SJCRH30 (cell line): ENCODE results near the gene RUNX1. TPM values are rescaled to one million over a fixed set of nuclear protein-coding genes. Genes with fewer than 3 reads are reported as not detected.
A peak's percentile ranks its signal among the peaks of the same experiment; 100 is the strongest.

ENCODE experiments used
- DNase-seq, 2 experiments: peaks; one replicate each; pipeline ENCODE4 v3.0.0-alpha.2; 2015 to 2020
- H3K27ac ChIP-seq: fragments of 250-450 bp; sonication (Bioruptor Pico); 2 replicates; pipeline ENCODE4 v1.5.1; 2020; ENCODE audit warnings: mild to moderate bottlenecking, moderate library complexity
- H3K27me3 ChIP-seq: fragments of 250-450 bp; sonication (Bioruptor Pico); 2 replicates; pipeline ENCODE4 v1.5.1; 2020; ENCODE audit warnings: mild to moderate bottlenecking, moderate library complexity
- H3K36me3 ChIP-seq: fragments of 250-450 bp; sonication (Bioruptor Pico); 2 replicates; pipeline ENCODE4 v1.5.1; 2020; ENCODE audit warnings: mild to moderate bottlenecking, moderate library complexity
- H3K4me1 ChIP-seq: fragments of 250-450 bp; sonication (Bioruptor Pico); 2 replicates; pipeline ENCODE4 v1.5.1; 2020; ENCODE audit warnings: mild to moderate bottlenecking, moderate library complexity
- H3K4me3 ChIP-seq: fragments of 250-450 bp; sonication (Bioruptor Pico); 2 replicates; pipeline ENCODE4 v1.5.1; 2020; ENCODE audit warnings: mild to moderate bottlenecking, moderate library complexity
- H3K9me3 ChIP-seq: fragments of 250-450 bp; sonication (Bioruptor Pico); replicated peaks from 2 replicates; pipeline ENCODE4 v1.5.1; 2020; ENCODE audit warnings: mild to moderate bottlenecking, moderate library complexity
- total RNA-seq: library from RNA; depleted of rRNA; stranded (reverse); fragments of >200 nt; shearing (Covaris generic); gene quantifications from 2 replicates; pipeline ENCODE4 v1.2.3, GENCODE V29; 2014

RUNX1 gene
- total RNA-seq, 1 experiment from 2014 or later, result 23.7 TPM

DNA sequence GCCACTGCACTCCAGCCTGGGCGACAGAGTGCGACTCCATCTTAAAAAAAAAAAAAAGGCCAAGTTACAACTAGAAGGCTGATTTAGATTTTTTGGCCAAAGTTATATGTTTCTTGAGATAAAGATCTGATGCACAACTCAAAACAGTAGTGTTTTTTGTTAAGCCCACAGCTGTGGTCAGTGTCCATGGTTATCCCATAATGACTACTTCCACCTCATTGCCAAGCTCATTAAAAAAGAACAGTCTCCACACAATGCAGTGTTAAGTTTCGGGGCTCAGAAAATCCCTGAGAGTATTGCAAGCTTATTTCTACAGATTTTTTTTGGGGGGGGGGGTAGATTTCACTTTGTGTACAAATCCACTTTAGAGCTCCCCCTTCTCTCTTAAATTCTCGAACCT is 120.5 kb downstream of the RUNX1 start:
- Histone ChIP-seq H3K27ac (no peak overlapping the region), H3K27me3 (no peaks in the 10 kb centered on the region), H3K4me1 (peaks cover 7% of the 10 kb centered on the region), H3K36me3 (peaks cover 7% of the 10 kb centered on the region; the same call in 1 of the 2 replicates), H3K4me3 (no peak overlapping the region), H3K9me3 (no peaks in the 10 kb centered on the region)
- peak in 1 of 2 experiments; percentile 44 for DNase-seq

DNA sequence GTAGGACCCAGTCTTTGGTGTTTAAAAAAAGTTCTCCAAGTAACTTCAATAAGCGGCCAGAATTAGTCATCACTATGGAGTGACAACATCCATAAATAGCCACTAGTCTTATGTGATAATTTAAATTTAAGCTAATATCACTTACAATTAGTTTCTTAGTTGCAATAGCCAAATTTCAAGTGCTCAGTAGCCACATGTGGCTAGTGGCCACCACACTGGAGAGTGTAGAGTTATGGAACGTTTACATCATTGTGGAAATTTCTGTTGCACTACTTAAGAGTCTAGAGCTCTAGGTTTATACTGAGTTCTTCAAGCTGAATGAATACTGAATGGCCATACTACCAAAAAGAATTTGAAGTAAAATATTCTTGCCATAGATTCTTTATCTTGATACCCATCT is 121.1 kb downstream of the RUNX1 start:
- no peak for DNase-seq
- peaks cover 7% of the 10 kb centered on the region; the same call in 1 of the 2 replicates for H3K36me3 ChIP-seq
- no peak overlapping the region for H3K4me3 ChIP-seq
- peaks cover 7% of the 10 kb centered on the region for H3K4me1 ChIP-seq
- no peaks in the 10 kb centered on the region for H3K9me3 ChIP-seq
- no peak overlapping the region for H3K27ac ChIP-seq
- no peaks in the 10 kb centered on the region for H3K27me3 ChIP-seq

DNA sequence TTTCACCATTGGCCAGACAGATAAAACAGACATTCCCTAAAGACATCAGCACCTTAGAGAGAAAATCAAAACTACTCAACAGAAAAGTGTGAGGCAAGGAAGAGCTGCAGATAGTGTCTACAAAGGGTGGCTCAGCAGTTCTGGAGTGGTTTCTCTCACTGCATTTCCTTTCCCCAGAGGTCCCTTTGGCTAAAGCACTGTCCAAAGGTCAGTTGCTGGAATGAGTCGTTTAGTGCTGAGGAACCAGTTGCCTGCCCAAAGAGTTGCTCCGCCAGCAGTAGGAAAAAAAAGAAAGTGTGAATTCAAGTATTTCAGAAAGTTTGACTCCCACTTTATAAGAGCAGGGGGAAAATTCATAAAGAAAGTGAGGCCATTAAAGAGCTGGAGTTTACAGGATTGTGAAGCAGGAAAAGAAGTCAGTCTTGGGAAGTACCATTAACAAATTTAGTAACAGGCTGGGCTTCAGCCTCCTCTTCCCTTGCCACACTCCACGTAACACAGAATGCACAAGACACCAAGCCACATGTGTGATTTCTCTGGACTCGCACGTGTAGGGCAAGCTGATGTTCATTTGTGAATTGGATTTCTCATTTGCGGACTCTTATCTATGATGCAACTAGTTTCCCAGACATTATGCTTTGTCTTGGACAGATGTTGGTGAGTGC is 122.2 kb downstream of the RUNX1 start:
- Histone ChIP-seq H3K9me3 (no peaks in the 10 kb centered on the region), H3K4me3 (no peak overlapping the region), H3K36me3 (peaks cover 8% of the 10 kb centered on the region; the same call in 1 of the 2 replicates), H3K4me1 (peaks cover 7% of the 10 kb centered on the region), H3K27ac (no peak overlapping the region), H3K27me3 (no peaks in the 10 kb centered on the region)
- DNase-seq, result no peak

DNA sequence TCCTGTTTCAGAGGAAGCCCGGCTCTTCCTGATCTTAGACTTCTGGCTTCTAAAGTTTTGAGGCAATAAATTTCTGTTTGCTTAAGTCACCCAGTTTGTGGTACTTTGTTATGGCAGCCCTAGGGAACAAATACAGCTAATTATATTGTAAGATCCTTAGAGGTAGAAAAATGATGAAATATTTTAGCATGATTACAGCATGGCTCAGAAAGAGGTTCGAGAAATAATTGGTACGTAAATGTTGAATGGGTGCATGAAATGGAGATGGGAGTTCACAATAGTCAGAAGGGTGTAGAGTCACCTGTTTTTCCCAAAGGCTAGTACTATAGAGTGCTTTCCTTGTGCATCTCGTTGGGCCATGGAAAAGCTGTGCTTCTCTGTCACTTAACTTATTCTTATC is 123.5 kb downstream of the RUNX1 start:
- Histone ChIP-seq H3K4me3 (no peak overlapping the region), H3K27me3 (no peaks in the 10 kb centered on the region), H3K36me3 (peaks cover 9% of the 10 kb centered on the region; the same call in 1 of the 2 replicates), H3K4me1 (peaks cover 7% of the 10 kb centered on the region), H3K27ac (no peak overlapping the region), H3K9me3 (no peaks in the 10 kb centered on the region)
- DNase-seq, result no peak

DNA sequence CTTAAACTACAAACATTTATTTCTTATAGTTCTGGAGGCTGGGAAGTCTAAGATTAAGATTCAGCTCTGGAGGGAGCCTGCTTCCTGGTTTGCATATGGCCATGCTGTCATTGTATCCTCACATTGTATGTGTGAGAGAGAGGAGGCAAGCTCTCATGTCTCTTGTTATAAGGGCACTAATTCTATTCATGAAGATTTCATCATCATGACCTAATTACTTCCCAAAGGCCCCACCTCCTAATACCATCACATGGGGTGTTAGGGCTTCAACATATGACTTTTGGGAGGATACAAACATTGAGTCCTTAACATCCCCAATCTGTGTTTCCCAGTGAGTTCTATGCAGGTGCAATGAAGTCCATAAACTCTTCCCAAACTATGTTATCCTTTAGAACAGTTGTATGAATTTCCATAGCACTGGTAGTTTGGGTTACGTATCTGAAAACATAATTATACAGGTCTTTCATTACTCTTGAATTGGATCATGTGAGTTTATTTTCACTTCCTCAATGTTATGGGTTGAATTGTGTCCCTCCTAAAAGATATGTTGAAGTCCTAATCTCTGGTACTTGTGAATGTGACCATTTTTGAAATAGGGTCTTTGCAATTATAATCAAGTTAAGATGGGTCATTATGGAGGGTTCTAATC is 124.2 kb downstream of the RUNX1 start:
- H3K27ac ChIP-seq, result no peak overlapping the region
- H3K27me3 ChIP-seq, result no peaks in the 10 kb centered on the region
- no peak overlapping the region for H3K4me3 ChIP-seq
- no peaks in the 10 kb centered on the region for H3K9me3 ChIP-seq
- DNase-seq, result no peak
- peaks cover 9% of the 10 kb centered on the region; the same call in 1 of the 2 replicates for H3K36me3 ChIP-seq
- H3K4me1 ChIP-seq, result peaks cover 7% of the 10 kb centered on the region

DNA sequence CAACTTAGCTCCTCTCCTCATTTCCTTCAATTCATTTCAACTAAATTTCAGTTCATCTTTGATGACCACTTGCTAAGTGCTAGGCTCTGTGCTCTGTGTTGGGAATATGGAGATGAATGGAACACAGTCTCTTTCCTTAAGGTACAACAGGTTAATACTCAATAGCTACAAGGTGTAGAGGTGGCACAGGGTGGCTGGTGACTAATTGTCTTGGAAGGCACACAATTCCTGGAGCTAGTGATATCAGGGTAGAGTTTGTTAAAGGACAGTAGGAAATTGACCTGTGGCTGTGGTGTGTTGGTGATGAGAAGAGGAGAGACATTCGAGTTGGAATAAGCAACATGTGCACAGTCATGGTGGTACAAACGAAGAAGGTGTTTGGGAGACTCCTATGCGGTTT is 124.9 kb downstream of the RUNX1 start:
- DNase-seq, result no peak
- Histone ChIP-seq H3K27me3 (no peaks in the 10 kb centered on the region), H3K27ac (no peak overlapping the region), H3K4me3 (no peak overlapping the region), H3K36me3 (peaks cover 9% of the 10 kb centered on the region; the same call in 1 of the 2 replicates), H3K9me3 (no peaks in the 10 kb centered on the region), H3K4me1 (peaks cover 5% of the 10 kb centered on the region)

DNA sequence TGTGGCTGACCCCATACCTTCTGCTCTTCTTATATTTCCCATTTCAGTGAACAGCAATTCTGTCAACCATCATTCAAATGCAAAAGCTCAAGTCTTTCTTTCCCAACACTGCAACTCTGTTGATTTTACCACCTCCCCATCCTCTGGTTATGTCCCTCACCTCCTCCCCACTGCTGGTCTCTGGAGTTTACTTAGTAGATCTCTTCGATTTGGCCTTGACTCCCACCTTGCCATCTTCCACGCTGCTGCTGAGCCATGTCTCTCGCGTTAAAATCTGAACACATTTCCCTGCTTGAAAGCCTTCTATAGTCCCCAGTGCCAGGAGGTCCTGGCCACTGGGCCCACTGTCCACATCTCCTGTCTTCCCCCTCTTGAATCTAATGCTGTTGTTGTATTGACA is 125.5 kb downstream of the RUNX1 start:
- no peak overlapping the region for H3K27ac ChIP-seq
- H3K9me3 ChIP-seq, result no peaks in the 10 kb centered on the region
- H3K4me3 ChIP-seq, result no peak overlapping the region

DNA sequence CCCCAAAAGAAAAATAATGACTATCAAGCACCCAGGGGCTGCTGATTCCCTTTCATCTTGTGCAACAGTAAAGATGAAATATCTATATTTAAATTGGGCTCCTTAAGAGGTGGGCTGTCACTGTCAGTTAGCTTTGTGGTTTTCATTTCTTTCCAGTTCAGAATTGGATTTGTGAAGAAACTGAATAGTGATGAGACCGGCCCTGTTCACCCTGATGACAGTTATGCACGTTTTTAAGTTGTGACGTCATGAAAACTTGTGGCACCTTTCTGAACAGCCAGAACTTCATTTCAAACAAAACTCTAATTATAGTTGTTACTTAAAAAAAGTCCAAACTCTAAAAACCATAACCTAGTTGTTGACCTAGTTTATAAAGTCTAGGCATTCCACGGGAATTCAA is 125.9 kb downstream of the RUNX1 start:
- peaks cover 9% of the 10 kb centered on the region; the same call in 1 of the 2 replicates for H3K36me3 ChIP-seq
- no peak for DNase-seq
- H3K9me3 ChIP-seq, result no peaks in the 10 kb centered on the region
- H3K27ac ChIP-seq, result no peak overlapping the region
- H3K4me3 ChIP-seq, result no peak overlapping the region
- H3K4me1 ChIP-seq, result no peaks in the 10 kb centered on the region
- H3K27me3 ChIP-seq, result no peaks in the 10 kb centered on the region

More for the DNA sequence above, 125.5 kb downstream of the RUNX1 start:
- Histone ChIP-seq H3K4me1 (no peaks in the 10 kb centered on the region; the same call in 1 of the 2 replicates), H3K36me3 (peaks cover 9% of the 10 kb centered on the region; the same call in 1 of the 2 replicates), H3K27me3 (no peaks in the 10 kb centered on the region)
- DNase-seq, result no peak

DNA sequence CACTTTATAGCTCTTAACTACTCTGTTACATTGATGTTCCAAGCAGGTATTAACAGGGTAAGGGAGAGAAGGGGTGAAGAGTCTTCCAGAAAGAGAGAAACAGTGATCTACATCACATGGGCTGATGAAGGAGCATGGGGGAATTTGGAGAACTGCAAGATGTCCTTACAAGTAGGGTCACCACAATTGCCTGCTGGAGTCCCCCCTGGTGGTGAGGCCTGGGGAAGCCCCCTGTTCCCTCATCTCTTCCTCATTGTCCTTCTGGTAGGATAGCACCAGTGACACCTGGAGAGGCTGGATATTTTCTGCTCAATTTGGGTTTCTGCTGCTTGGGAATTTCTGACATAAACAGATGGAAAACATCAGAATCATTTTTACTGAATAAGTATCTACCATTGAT is 126.6 kb downstream of the RUNX1 start:
- DNase-seq, result no peak
- Histone ChIP-seq H3K36me3 (peaks cover 9% of the 10 kb centered on the region; the same call in 1 of the 2 replicates), H3K4me1 (no peaks in the 10 kb centered on the region), H3K27me3 (no peaks in the 10 kb centered on the region), H3K27ac (no peak overlapping the region), H3K9me3 (no peaks in the 10 kb centered on the region), H3K4me3 (no peak overlapping the region)

DNA sequence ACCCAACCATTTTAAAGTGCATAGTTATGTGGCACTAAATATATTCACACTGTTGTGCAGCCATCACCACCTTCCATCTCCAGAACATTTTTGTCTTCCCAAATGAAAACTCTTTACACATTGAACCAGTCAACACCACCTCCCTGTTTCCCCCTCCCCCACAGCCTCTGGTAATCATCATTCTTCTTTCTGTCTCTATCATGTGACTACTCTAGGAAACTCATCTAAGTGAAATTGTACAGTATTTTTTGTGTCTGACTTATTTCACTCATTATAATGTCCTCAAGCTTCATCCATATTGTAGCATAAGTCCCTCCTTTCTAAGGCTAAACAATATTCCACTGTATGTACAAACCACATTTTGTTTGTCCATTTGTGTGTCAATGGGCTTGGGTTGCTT is 128.0 kb downstream of the RUNX1 start:
- Histone ChIP-seq H3K9me3 (no peaks in the 10 kb centered on the region), H3K36me3 (peaks cover 9% of the 10 kb centered on the region; the same call in 1 of the 2 replicates), H3K27ac (no peak overlapping the region), H3K4me3 (no peak overlapping the region), H3K4me1 (no peaks in the 10 kb centered on the region), H3K27me3 (no peaks in the 10 kb centered on the region)
- no peak for DNase-seq

DNA sequence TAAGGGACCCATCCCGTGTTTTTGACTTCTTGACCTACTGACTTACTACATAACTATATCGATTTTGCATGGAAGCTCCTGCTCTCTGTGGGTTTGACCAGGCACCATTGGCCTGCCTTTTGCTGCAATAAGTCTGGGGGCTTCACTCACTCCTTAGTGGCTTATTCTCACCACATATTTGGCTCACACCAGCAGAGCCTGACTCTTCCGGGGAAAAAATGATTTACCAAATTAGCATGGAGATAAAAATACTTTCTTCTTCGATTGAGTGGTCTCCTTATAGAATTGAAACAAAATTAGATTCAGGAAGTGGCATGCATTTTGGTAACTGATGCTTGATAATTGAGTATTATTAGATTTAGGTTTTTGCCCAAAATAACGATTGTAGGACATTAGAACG is 129.7 kb downstream of the RUNX1 start:
- Histone ChIP-seq H3K36me3 (peaks cover 10% of the 10 kb centered on the region), H3K27me3 (no peaks in the 10 kb centered on the region), H3K27ac (no peak overlapping the region), H3K9me3 (no peaks in the 10 kb centered on the region), H3K4me1 (no peaks in the 10 kb centered on the region), H3K4me3 (no peak overlapping the region)
- no peak for DNase-seq

DNA sequence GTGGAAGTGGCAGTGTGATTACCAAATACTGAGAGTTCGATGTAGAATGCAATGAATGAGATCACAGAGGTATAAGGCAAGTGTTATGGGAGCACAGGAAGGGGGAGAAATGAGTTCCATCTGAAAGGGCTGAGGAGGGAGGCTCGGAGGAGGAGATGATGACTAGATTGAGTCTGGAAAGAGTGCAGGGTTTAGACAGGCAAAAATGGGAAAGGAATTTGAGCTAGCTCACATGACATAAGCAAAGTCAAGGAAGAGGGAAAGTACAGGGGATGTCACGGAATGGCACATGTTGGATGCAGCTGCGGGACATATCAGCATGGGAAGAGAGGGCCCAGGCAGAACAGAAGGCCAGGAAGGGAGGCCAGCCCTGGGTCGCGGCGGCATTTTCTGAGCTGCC is 132.7 kb downstream of the RUNX1 start:
- no peaks in the 10 kb centered on the region for H3K4me1 ChIP-seq
- H3K9me3 ChIP-seq, result no peaks in the 10 kb centered on the region
- H3K36me3 ChIP-seq, result peaks cover 8% of the 10 kb centered on the region; the same call in 1 of the 2 replicates
- DNase-seq, result no peak
- no peak overlapping the region for H3K27ac ChIP-seq
- no peaks in the 10 kb centered on the region for H3K27me3 ChIP-seq
- no peak overlapping the region for H3K4me3 ChIP-seq

DNA sequence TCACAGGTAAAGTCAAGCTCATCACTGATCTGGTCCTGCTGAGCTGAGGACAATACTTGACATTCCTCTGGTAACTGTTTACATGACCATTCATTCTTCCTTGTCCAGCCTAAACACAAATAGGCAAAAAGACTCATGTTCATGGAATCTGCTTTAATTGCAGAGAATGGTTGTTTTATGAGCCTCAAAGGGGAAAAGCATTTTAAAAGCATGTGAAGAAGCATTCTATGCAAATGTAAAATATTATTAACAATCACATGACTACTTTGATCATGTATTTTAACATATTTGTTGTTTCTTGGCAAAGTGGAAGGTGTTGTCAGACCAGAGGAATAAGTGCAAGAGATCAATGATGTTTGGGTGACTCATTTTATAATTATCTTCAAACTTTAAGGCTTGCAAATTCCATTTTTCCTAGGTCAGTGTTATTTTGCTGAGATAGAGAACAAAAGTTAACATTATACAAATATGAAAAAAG is 133.7 kb downstream of the RUNX1 start:
- Histone ChIP-seq H3K4me1 (no peaks in the 10 kb centered on the region), H3K36me3 (peaks cover 8% of the 10 kb centered on the region; the same call in 1 of the 2 replicates), H3K27me3 (no peaks in the 10 kb centered on the region), H3K4me3 (no peak overlapping the region), H3K9me3 (no peaks in the 10 kb centered on the region), H3K27ac (no peak overlapping the region)
- DNase-seq, result no peak

DNA sequence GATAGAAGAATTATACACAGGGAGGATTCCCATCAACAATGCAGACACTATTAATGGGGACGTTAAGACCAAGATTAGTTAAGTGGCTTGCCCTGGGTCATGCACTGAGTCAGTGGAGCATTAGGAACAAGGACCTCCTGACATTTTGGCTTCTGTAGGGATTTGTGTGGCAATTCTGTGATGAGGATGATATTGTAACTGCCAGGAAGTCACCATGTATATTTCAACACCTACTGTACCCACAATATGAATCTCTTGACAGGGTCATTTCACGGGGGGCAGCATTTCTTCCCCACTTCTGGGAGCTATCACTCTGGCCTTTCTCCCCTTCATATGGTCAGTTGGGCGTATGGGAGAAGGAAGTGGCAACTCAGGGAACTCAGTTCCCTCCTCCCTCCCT is 134.9 kb downstream of the RUNX1 start:
- Histone ChIP-seq H3K9me3 (no peaks in the 10 kb centered on the region), H3K27me3 (no peaks in the 10 kb centered on the region), H3K36me3 (peaks cover 8% of the 10 kb centered on the region; the same call in 1 of the 2 replicates), H3K4me3 (no peak overlapping the region), H3K27ac (no peak overlapping the region), H3K4me1 (no peaks in the 10 kb centered on the region)
- DNase-seq, result no peak

DNA sequence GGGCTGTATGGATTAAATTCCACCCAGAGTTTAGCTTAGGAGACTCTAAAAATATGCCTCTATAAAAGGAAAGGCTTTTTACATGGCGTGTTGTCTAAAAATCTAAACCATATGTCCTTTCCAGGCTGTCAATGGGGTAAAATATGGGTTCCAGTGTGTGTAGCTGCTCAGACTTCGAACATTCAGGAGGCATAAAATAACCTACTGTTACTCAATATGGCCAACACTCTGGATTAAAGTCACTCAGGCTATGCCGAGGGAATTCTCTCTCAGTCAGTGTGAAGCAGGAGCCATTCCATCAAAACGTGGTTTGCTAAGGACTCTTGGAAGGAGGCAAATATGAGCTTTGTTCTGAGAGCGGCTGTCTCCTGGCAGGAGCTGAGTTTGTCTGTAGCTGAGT is 135.3 kb downstream of the RUNX1 start:
- H3K9me3 ChIP-seq, result no peaks in the 10 kb centered on the region
- no peak overlapping the region for H3K4me3 ChIP-seq
- H3K36me3 ChIP-seq, result peaks cover 8% of the 10 kb centered on the region; the same call in 1 of the 2 replicates
- DNase-seq, result no peak
- no peak overlapping the region for H3K27ac ChIP-seq
- no peaks in the 10 kb centered on the region for H3K27me3 ChIP-seq
- H3K4me1 ChIP-seq, result no peaks in the 10 kb centered on the region
